HS-27A (cell line): ENCODE data around the gene MINAR1.
"Not testable (repeated sequence)": the region's sequence is repeated elsewhere in the genome, so short reads cannot be mapped to it uniquely, and the experiment has no call there.

ENCODE experiments used
- DNase-seq: peaks from one replicate; pipeline ENCODE4 v3.0.0-alpha.2; 2012; ENCODE audit warnings: low read depth, missing footprints

MINAR1 gene, protein sequence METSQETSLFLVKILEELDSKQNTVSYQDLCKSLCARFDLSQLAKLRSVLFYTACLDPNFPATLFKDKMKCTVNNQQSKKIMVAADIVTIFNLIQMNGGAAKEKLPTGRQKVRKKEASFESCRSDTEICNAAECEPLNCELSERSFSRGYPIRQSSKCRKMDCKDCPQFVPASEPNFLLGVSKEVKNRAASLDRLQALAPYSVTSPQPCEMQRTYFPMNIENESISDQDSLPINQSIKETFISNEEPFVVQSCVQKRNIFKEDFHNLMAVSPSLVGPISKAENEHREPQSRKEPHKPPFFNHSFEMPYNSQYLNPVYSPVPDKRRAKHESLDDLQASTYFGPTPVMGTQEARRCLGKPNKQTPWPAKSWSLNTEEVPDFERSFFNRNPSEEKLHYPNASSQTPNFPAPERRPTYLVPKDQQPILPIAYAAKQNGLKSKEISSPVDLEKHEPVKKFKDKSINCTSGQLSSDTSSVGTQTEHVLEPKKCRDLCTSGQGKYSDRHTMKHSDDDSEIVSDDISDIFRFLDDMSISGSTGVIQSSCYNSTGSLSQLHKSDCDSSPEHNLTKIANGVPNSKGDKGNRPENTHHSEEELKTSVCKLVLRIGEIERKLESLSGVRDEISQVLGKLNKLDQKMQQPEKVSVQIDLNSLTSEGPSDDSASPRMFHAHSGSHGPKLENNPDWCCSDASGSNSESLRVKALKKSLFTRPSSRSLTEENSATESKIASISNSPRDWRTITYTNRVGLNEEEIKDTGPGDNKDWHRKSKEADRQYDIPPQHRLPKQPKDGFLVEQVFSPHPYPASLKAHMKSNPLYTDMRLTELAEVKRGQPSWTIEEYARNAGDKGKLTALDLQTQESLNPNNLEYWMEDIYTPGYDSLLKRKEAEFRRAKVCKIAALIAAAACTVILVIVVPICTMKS

GRCh38 chr15:79431636-79432344 is at the start of gene MINAR1:
Gene MINAR1, plus strand, starts transcription at chr15:79432336. Its CDS starts 23,812 bp downstream, at chr15:79456148.
- no peak for DNase-seq

- no peak for DNase-seq
Observed at GRCh38 chr15:79394231-79394630, 37.9 kb upstream of the MINAR1 start.

DNA sequence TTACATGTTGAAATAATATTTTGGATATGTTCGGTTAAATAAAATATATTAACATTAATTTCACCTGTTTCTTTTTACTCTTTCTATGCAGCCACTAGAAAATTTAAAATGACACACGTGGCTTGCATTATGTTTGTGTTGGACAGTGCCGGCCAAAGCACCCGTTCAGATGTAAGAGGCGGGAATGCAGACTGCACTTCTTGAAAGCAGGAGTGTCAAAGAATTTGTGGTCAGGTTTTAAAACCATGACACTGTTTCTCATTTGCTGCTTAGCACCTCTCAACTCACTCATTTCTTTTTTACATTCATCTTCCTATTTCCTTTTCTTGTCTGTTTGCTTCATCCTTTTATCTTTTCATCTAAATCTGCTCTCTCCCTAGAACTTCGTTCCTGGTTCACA is 35.3 kb upstream of the MINAR1 start:
- DNase-seq, result no peak

GRCh38 chr15:79397269-79397910 is 34.7 kb upstream of the MINAR1 start:
- no peak for DNase-seq

- no peak for DNase-seq
Observed at GRCh38 chr15:79399606-79400005, 32.5 kb upstream of the MINAR1 start.

DNA sequence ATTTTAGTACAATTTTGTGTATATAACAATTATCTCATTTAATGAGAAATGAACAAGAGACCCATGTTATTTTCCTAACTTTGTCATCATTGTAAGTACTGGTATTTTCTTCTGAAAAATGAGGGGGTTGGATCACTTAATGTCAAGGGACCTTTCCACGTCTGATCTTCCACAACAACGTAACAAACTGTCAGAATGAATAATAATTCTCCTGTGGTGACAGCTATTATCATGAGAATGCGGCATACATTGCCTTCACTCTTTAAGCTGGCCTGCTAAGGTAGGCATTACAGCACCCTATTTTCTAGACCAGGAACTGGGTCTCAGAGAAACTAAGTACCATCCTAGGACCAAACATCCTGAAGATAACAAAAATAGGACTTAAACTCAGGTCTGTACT is 31.5 kb upstream of the MINAR1 start:
- no peak for DNase-seq

GRCh38 chr15:79401301-79401700 is 30.8 kb upstream of the MINAR1 start:
- DNase-seq, result no peak

DNA sequence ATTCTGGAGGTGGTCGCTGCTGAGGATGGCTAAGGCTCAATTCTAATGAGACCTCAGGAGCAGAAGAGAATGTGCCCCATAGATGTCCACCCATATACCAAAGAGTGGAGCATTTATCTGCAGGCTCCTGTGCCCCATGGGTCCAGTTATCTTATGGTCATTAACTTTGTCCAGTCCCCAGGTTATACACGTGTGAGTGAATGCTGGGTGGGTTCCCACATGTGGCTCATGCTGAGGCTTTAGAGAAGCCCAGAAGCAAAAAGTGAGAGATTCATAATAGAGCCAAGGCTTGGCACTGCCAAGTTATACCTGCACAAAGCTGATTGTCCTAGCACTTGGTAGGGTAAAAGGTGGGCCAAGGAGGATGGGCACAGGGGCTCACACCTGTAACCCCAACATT is 30.0 kb upstream of the MINAR1 start:
- no peak for DNase-seq

- no peak for DNase-seq
Observed at GRCh38 chr15:79403501-79403900, 28.6 kb upstream of the MINAR1 start.

DNA sequence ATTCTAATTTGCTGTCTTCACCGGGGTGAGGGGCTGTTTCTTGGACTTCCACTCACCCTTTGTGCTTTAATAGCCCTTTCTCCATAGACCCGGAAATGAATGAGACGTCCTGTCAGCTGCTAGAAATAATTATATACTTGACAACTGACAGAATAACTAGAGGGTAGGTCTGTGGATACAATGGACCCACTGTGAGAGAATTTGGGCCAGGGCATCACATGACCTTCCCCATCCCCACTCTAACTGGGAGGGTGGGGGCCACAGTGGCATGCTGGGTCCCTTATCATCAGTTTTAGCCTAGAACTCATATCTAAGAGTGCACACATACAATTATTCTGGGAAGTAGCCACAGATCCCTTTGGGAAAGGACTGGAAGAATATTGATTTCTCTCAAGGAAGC is 25.9 kb upstream of the MINAR1 start:
- no peak for DNase-seq

DNA sequence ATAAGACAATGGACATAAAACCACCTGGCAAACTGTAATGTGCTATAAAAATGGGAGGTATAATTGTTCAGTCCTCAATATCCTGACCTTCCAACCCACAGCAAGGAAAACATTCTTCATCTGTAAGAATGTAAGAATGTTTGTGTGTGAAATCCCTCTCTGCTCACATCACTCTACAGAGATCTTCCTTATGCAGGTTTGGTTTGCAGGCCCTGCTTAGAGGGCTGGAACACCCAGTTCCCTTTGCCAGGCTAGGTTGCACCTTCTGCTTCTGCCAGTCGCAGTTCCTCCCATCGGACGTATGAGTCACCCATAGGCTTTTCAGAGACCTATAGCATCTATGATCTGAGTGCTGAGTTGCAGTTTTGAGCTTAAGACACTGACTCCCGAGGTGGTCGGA is 24.1 kb upstream of the MINAR1 start:
- no peak for DNase-seq

DNA sequence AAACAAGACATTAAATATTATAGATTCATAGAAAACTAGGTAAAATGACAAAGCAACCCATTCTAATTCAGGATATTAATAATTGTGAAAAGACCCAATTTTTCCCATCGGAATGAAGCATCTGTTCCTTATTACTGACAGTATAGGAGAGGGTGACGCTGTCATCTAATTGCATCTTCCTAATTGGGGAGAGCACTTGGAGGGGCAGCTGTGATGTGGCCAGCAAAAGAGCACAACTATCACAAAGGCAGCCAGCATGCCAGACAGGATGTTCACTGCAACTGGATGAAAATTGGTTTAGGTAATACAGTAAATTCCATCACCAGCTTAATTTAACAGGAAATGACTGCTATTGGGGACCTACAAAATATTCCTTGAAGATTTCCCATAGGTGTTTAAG is 21.9 kb upstream of the MINAR1 start:
- no peak for DNase-seq

DNA sequence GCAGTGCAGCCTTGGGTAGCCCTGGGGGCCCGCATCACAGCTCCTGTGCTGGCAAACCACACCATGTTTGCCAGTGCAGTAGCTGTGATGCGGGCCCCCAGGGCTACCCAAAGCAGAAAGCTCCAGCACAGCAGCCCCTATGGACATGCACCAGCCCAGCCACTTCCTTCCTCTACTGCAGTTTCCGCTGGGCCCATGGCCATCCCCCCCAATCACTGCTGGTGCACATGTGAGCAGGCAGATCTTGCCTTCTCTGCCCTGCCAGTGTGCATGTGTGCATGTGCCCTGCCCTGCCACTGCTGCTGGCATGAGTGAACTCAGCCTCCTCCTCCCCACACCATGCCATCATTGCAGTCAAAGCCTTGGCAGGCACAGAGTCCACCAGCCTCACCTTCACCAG is 20.1 kb upstream of the MINAR1 start:
- DNase-seq, result no peak

DNA sequence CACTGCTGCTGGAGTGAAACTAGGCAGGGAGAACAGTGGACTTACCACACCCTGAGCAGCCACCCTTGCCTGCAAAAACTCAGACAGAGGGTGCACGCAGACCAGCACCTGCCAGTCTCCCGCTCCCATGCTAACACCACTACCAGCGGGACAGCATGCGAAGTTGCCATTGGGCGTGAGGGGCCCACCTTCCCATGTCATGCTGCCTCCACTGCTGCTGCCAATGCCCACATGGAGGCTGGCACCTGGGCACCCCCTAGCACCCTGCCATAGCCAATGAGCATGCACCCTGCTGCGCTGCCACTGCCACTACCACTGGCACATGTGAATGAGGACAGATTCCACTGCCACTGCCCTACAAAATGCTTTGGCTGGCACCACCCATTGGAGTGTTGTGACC is 19.7 kb upstream of the MINAR1 start:
- DNase-seq, result no peak

- no peak for DNase-seq
Observed at GRCh38 chr15:79416876-79417275, 15.3 kb upstream of the MINAR1 start.

GRCh38 chr15:79418693-79419279 is 13.3 kb upstream of the MINAR1 start:
- DNase-seq, result no peak

- DNase-seq, result no peak
Observed at GRCh38 chr15:79425591-79426295, 6.4 kb upstream of the MINAR1 start.

DNA sequence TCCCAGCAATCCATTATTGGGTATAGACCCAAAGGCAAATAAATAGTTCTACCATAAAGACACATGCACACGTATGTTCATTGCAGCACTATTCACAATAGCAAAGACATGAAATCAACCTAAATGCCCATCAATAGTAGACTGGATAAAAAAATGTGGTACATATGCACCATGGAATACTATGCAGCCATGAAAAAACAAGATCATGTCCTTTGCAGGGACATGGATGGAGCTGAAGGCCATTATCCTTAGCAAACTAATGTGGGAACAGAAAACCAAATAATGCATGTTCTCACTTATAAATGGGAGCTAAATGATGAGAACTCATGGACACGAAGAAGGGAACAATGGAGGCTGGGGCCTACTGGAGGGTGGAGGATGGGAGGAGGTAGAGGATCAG is 5.2 kb upstream of the MINAR1 start:
- not testable (repeated sequence) for DNase-seq

- DNase-seq, result no peak
Observed at GRCh38 chr15:79427781-79428598, 4.1 kb upstream of the MINAR1 start.
